ENCODE results near the gene NLRP5.

GRCh38 chr19:56094449-56094848 lies 107.9 kb downstream of the NLRP5 start:
- no peak for TF ChIP-seq CTCF (conservative IDR thresholded peaks at IDR 0.05; ENCODE audit: low read length)
- TF ChIP-seq EZH2phosphoT487 (IDR thresholded peaks at IDR 0.05; ENCODE audit: borderline replicate concordance): no peak

Measured in Loucy (cell line).